Stomach smooth muscle (tissue), 2 donors: Measurements from ENCODE around the gene NOXA1.

ENCODE experiments used
- H3K27ac ChIP-seq: one replicate; pipeline ENCODE4 v1.7.0; 2013; ENCODE audit warnings: mild to moderate bottlenecking, low read length, inconsistent platforms
- H3K27me3 ChIP-seq, 2 donors: one replicate each; pipeline ENCODE4 v1.7.0; 2013; ENCODE audit warnings: low read length in 2 of 2; ENCODE audit not compliant: insufficient read depth in 2 of 2, control insufficient read depth in 1 of 2
- H3K36me3 ChIP-seq, 2 donors: one replicate each; pipeline ENCODE4 v1.7.0; 2013; ENCODE audit warnings: low read length in 2 of 2; ENCODE audit not compliant: control insufficient read depth in 2 of 2, insufficient read depth in 2 of 2
- H3K4me1 ChIP-seq: one replicate; pipeline ENCODE4 v1.7.0; 2013; ENCODE audit warnings: low read length; ENCODE audit not compliant: control insufficient read depth, insufficient read depth
- H3K4me3 ChIP-seq, 2 donors: one replicate each; pipeline ENCODE4 v1.7.0; 2013; ENCODE audit warnings: low read length in 2 of 2
- H3K9ac ChIP-seq, 2 donors: one replicate each; pipeline ENCODE4 v1.7.0; 2013; ENCODE audit warnings: low read length in 2 of 2, mild to moderate bottlenecking in 1 of 2
- H3K9me3 ChIP-seq, 2 donors: one replicate each; pipeline ENCODE4 v1.7.0; 2013; ENCODE audit warnings: low read length in 2 of 2; ENCODE audit not compliant: control insufficient read depth in 2 of 2
- donor health status: healthy.
- donor health status: Pancreatic carcinoma.

NOXA1 gene

DNA sequence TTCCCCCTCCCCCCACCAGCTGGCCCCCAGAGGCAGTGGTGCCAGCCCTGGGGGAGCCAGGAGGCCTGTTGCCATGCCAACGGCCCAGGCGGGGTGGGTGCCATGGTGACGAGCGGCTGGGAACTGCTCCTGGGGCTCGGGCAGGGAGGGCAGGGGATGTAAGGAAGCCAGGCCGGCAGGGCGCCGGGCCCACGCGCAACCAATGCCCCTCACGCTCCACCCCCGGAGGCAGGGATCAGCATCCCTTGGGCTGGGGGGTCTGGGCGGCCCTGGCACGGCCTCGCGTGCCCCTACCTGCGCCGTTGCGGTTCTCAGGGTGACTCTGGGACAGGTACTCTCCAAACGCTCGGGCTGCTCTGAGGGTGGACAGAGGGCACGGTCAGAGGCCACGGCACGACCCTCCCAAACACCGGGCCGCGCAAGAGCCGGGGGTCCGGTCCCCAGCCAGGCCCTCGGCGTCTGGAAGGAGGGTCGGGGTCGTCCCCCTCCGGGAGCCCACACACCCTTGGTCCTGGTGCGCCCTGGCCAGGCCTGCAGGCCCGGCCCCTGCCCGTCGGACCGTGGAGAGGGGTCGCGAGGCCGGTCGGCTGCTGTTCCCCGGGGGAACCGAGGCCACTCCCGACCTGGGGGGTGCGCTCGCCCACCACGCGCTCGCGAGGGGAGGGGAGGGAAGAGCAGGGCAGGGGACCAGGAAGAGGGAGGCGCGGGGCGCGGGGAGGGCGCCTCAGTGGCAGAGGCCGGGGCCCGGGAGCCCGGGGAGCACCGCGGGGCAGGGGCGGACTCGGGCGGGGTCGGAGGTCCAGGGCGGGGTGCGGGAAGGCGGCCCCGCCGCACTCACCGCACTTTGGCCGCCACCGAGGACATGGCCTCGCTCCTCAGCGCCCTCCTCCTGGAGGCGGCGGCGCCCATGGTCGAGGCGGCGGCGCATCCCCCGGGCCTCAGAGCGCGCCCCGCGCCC, 35.3 kb downstream of the NOXA1 start:
- Histone ChIP-seq H3K4me1 (peaks cover 37% of the 10 kb centered on the region), H3K9ac (peak overlapping the region; percentile 62), H3K27me3 (peaks cover 2 to 3% of the 10 kb centered on the region in 2 donors), H3K9me3 (no peaks in the 10 kb centered on the region), H3K4me3 (peak overlapping the region; percentile 53 to 77), H3K27ac (no peak overlapping the region), H3K36me3 (no peaks in the 10 kb centered on the region)

DNA sequence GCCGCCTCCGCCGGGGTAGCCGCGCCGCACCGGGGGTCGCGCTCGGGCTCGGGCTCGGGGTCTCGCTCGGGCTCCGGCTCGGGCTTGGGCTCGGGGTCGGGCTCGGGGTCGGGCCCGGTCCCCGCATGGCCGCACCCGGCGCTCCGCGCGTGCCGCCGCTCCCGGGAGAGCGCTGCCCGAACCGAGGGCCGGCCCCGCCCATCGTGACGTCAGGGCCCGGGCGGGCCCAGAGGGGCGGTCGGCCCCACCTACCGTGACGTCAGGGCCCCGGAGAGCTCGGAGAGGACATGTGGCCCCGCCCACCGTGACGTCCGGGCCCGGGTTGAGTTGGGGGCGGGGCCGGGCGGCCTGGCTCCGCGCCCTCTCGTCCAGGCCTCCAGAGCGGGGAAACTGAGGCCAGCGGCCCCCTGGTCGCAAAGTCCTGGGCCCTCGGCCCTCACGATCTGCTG, 36.0 kb downstream of the NOXA1 start, which contains the start of gene NSMF:
Gene NSMF (minus strand): TSS at position 183 of the 449 bp plus-strand sequence. CDS start 232 bp downstream, outside the sequence.
- Histone ChIP-seq H3K9me3 (no peaks in the 10 kb centered on the region), H3K9ac (peak within 1 kb of the TSS; percentile 72 to 80), H3K4me3 (peak within 1 kb of the TSS; percentile 67 to 77), H3K27ac (peak within 1 kb of the TSS; percentile 46), H3K4me1 (peaks cover 33% of the 10 kb centered on the region), H3K27me3 (peaks cover 2 to 3% of the 10 kb centered on the region in 2 donors), H3K36me3 (no peaks in the 10 kb centered on the region)

DNA sequence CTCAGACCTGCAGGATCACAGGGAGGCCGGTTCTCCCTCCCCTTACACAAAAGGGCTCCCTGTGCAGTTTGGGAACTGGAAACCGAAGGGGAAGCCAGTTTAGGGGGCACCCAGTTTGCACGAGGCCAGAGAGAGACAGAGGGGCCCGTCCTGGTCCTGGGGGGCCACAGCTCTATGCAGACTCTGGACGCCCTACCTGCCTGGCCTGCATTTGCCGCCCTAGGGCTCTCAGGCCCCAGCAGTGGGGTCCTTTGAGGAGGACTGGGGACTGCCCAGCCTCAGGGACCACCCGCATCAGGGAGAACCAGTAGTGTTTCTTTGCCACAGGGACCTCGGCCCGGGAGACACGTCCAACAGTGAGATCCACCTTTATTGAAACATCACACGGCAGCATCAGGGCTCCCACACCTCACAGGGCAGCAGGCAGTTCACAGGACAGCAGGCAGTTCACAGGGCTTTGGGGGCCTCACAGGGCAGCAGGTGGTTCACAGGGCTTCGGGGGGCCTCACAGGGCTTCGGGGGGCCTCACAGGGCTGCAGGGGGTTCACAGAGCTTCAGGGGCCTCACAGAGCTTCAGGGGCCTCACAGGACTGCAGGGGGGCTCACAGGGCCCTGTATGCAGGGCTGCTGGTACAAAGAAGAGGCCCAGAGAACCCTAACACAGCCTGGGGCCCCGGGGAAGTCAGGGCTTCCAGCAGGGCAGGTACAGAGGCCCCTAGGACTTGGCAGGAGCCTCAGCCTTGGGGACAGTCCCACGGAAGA, 36.6 kb downstream of the NOXA1 start:
- peaks cover 27% of the 10 kb centered on the region for H3K4me1 ChIP-seq
- no peaks in the 10 kb centered on the region for H3K9me3 ChIP-seq
- H3K9ac ChIP-seq: peak overlapping the region; percentile 72 to 80
- H3K4me3 ChIP-seq: peak overlapping the region; percentile 67 to 77
- peaks cover 2 to 3% of the 10 kb centered on the region in 2 donors for H3K27me3 ChIP-seq
- no peaks in the 10 kb centered on the region for H3K36me3 ChIP-seq
- H3K27ac ChIP-seq: peak overlapping the region; percentile 46

DNA sequence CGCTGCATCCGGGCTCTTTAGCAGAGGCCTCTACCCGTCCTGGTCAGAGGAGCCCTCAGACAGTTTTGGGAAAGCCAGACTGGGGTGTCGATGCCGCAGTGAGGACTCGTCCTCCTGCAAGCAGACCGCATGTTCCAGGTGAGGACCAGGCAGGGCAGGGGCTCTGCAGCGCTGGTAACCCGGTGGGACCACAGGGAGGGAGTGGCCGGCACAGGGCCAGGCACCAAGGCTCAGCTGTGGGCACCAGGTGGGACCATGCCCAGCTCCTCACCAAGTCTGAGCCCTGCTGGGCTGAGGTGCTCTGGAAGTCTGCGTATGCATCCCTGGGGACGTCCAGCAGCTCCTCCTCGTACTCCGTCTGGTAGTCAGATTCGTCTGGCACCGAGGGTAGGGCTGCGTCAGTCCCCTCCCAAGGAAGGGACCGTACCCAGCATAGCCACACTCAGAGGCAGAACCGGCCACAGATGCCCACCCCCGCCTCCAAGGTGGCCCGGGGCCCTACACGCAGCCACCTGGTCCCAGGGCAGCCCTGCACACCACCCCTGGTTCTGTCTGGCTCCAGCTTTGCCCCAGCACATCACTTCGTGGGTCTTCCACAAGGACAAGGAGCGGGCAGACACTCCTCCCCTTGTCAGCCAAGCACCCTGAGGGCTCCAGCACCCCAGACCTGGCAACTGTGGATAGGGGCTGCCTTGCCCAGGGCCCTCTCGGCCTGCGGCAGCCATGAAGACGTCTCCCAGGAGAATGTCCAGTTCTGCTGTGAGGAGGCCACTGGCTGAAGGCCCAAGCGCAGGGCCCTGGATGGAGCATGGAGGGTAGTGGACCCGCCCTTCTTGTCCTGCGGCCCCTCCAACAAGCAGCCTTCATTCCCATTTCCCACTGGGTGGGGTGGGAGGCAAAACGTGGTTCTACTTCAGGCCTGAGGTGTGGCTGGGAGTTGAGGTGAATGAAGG, 37.4 kb downstream of the NOXA1 start:
- H3K4me3 ChIP-seq: no peak overlapping the region
- no peaks in the 10 kb centered on the region for H3K36me3 ChIP-seq
- no peak overlapping the region for H3K27ac ChIP-seq
- H3K4me1 ChIP-seq: peaks cover 21% of the 10 kb centered on the region
- no peak overlapping the region for H3K9ac ChIP-seq
- peaks cover 2 to 3% of the 10 kb centered on the region in 2 donors for H3K27me3 ChIP-seq
- H3K9me3 ChIP-seq: no peaks in the 10 kb centered on the region

DNA sequence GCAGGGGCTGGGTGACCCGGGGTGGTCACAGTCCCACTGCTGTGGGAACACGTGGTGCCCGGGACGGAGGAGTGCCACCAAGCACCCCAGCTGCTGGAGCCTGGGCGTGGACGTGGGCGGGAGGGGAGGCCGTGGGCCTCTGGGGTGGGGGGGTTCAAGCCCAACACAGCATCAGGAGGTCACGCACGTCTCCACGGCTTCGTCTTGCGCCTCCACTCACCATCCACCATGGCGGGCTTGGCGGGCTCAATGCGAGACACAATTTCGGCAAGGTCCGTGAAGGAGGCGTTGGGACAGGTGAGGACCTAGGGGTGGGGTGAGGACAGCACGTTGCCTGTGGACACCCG, 38.1 kb downstream of the NOXA1 start:
- Histone ChIP-seq H3K4me1 (peaks cover 21% of the 10 kb centered on the region), H3K9me3 (no peaks in the 10 kb centered on the region), H3K9ac (no peak overlapping the region), H3K4me3 (no peak overlapping the region), H3K36me3 (no peaks in the 10 kb centered on the region), H3K27ac (no peak overlapping the region), H3K27me3 (peaks cover 2 to 3% of the 10 kb centered on the region in 2 donors)

DNA sequence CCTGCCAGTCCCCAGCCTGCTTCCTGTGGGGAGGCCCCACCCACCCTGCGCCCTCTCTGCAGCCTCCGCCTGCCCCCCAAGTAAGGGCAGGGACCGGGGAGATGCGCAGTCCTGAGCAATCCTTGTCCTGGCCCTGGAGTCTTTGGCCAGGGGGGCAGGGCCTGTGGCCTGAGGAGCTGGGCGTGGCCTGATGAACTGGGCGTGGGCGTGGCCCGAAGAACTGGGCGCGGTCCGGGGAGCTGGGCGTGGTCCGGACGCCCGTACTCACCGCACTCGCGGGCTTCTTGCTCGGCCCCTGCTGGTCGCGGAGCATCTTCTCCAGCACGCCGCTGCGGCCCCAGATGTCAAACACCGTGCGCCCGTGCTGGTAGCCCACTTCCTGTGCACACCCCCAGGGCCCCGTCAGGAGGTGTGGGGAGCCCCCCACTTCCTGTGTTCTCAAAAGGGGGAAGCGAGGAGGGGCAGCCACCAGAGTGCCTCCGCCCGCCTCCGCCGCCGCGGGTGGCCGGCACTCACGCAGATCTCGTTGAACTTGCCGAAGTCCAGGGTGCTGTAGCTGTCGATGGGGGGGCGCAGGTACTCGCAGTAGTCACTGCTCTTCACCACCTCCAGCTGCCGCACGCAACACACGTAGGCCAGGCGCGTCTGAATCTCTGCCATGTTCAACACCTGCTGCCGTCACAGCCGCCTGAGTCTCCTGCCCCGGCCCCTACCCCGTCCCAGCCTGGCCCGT, 38.6 kb downstream of the NOXA1 start:
- peaks cover 21% of the 10 kb centered on the region for H3K4me1 ChIP-seq
- peaks cover 2 to 3% of the 10 kb centered on the region in 2 donors for H3K27me3 ChIP-seq
- H3K36me3 ChIP-seq: no peaks in the 10 kb centered on the region
- no peaks in the 10 kb centered on the region for H3K9me3 ChIP-seq
- H3K4me3 ChIP-seq: no peak overlapping the region
- H3K27ac ChIP-seq: no peak overlapping the region
- no peak overlapping the region for H3K9ac ChIP-seq

DNA sequence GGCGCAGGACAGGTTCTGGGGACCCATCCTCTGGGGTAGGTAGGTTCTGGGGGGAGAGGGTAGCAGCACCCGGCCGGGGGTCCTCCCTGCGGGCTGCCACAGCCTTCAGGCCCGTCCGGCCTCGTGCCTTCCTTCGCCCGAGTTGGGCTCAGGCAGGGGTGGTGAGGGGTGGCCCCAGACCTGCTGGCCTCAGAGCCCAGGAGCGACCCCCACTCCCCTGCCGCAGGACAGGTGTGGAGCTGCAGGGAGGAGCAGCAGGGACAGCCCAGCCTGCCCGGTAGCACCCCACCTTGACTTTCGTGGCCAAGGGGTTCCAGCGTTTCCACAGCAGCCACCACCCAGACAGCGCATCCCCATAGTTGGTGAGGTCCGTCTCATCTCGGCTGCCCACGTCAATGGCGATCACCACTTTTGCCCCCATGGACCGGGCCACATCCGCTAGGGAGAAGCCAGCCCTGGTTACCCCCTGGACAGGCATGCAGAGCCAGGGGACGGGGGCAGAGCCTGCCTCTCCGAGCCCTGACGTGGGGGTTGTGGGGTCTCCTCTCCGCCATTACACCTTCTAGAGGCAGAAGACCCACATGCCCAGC, 39.3 kb downstream of the NOXA1 start:
- H3K4me3 ChIP-seq: no peak overlapping the region
- peaks cover 2 to 3% of the 10 kb centered on the region in 2 donors for H3K27me3 ChIP-seq
- H3K36me3 ChIP-seq: no peaks in the 10 kb centered on the region
- H3K27ac ChIP-seq: no peak overlapping the region
- H3K4me1 ChIP-seq: peaks cover 21% of the 10 kb centered on the region
- no peak overlapping the region for H3K9ac ChIP-seq
- no peaks in the 10 kb centered on the region for H3K9me3 ChIP-seq

DNA sequence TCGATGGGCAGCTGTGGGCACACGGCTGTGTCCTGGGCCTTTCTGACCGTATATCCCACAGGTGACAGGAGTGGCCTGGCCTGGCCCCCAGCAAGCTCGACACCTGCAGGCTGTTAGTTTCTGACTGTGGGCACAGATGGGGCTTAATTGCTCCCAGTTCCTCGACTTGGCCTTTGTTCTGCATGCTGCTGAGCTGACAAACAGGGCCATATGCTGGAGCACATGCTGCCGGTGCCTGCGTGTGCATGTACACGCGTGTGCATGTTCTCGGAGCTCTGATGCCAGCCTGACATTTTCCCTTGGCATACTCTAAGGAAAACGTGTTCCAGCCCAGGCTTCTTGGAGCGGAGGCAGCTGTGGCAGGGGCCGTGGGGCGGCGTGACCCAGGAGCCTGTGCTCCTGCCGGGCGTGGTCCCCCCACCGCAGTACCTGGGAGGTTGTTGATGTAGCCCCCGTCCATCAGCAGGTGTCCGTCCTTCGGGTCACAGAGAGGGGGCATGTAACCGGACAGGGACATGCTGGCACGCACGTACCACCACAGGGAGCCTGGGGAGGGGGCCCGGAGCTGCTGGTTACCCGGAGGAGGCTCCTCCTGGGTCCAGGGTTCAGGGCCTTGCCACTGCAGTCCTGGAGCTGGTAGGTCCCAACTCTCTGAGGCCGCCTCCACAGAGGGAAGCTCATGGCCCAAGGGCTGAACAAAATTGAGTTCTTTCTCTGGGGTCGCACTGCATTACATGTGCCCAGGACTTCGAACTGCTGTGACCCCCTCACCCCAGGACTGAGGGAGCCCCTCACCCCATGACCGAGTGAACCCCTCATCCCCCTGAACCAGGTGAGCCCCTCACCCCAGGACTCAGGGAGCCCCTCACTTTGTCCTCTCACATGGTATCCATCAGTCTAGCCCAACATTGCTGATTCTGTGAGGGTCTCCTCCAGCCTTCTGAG, 40.1 kb downstream of the NOXA1 start:
- Histone ChIP-seq H3K9me3 (no peaks in the 10 kb centered on the region), H3K36me3 (no peaks in the 10 kb centered on the region), H3K27ac (no peak overlapping the region), H3K4me3 (no peak overlapping the region), H3K27me3 (peaks cover 2 to 3% of the 10 kb centered on the region in 2 donors), H3K4me1 (peaks cover 16% of the 10 kb centered on the region), H3K9ac (no peak overlapping the region)

DNA sequence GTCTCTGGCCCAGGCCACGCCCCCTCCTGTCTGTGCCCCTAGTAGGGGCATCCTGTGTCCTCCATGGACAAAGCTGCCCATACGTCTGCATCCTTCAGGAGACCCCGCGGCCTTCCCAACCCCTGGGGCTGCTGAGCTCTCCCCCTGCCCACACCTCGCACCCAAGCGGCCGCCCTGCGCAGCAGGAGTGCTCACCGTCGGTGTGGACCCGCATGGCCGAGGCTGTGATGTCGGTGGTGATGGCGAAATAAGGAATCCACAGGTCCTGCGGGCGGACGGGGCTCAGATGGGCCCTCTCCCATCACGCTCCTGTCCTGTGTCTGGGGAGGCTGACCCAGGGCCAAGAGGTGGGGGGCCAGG, 40.7 kb downstream of the NOXA1 start:
- H3K4me3 ChIP-seq: no peak overlapping the region

More for the DNA sequence above, 40.7 kb downstream of the NOXA1 start:
- Histone ChIP-seq H3K27ac (no peak overlapping the region), H3K4me1 (peaks cover 9% of the 10 kb centered on the region), H3K9ac (no peak overlapping the region), H3K27me3 (peaks cover 2 to 3% of the 10 kb centered on the region in 2 donors), H3K9me3 (no peaks in the 10 kb centered on the region), H3K36me3 (no peaks in the 10 kb centered on the region)
